Left lung (tissue), 10 donors: ENCODE measurements around the gene ATG9A. TPM values are rescaled to one million over a fixed set of nuclear protein-coding genes. Genes with fewer than 3 reads are reported as not detected.

Source experiments
- ATAC-seq: fragments of 200-7000 bp; cut with Tn5 transposase; one replicate; pipeline ENCODE4 v1.9.1; 2020; ENCODE audit warnings: moderate library complexity
- DNase-seq, 4 donors: peaks; one replicate each; pipeline ENCODE4 v3.0.0-alpha.2; 2013 to 2020
- H3K27ac ChIP-seq, 2 donors: fragments of 200-600 bp; sonication (generic) in 1 of 2; one replicate each; pipeline versions ENCODE4 v1.5.0 to v1.8.0; 2020 to 2021
- H3K27me3 ChIP-seq, 2 donors: fragments of 200-600 bp; sonication (generic) in 1 of 2; one replicate each; pipeline versions ENCODE4 v1.5.0 to v1.8.0; 2020 to 2021
- H3K36me3 ChIP-seq, 2 donors: fragments of 200-600 bp; sonication (generic) in 1 of 2; one replicate each; pipeline versions ENCODE4 v1.5.0 to v1.8.0; 2020 to 2021
- H3K4me1 ChIP-seq, 2 donors: fragments of 200-600 bp; one replicate each; pipeline ENCODE4 v1.8.0; 2021
- H3K4me3 ChIP-seq, 2 donors: fragments of 200-600 bp; sonication (generic) in 1 of 2; one replicate each; pipeline versions ENCODE4 v1.5.0 to v1.8.0; 2020 to 2021; ENCODE audit warnings: mild to moderate bottlenecking in 1 of 2
- H3K9me3 ChIP-seq, 2 donors: fragments of 200-600 bp; sonication (generic) in 1 of 2; one replicate each; pipeline versions ENCODE4 v1.5.0 to v1.8.0; 2020 to 2021
- intact Hi-C, 2 donors: fragments of 100-400 bp; cut with DNase I; formaldehyde crosslinking; loops; one replicate each; pipeline versions ENCODE4 v1.11.2 to v1.14.2; 2022
- polyA plus RNA-seq, 6 donors: library from polyadenylated mRNA; unstranded; fragments of 120-200 nt; gene quantifications; one replicate each; pipeline ENCODE4 v1.2.1, GENCODE V29; 2013; ENCODE audit not compliant: insufficient read length in 6 of 6
- total RNA-seq, 2 donors: library from RNA; stranded (reverse); fragmentation: NEBNext Ultra II Directional; extraction: Animal tissue kit (Norgen Biotek cat#: 25700); gene quantifications; one replicate each; pipeline ENCODE4 v1.2.1, GENCODE V29; 2021
- TF ChIP-seq, protein P1 (sequence below), 2 donors: fragments of 200-600 bp; sonication (generic) in 1 of 2; IDR thresholded peaks; one replicate each; pipeline versions ENCODE4 v1.5.0 to v1.8.0; 2021; ENCODE audit warnings: antibody characterized with exemption in 2 of 2
- donor health status: DM: no; HTN: yes; CAD: no.
- donor health status: DM: no; HTN: no; CAD: no.

ATG9A gene
- total and polyA plus RNA-seq, 8 donors, result 43.1 to 58.9 (median 48.7) TPM

DNA sequence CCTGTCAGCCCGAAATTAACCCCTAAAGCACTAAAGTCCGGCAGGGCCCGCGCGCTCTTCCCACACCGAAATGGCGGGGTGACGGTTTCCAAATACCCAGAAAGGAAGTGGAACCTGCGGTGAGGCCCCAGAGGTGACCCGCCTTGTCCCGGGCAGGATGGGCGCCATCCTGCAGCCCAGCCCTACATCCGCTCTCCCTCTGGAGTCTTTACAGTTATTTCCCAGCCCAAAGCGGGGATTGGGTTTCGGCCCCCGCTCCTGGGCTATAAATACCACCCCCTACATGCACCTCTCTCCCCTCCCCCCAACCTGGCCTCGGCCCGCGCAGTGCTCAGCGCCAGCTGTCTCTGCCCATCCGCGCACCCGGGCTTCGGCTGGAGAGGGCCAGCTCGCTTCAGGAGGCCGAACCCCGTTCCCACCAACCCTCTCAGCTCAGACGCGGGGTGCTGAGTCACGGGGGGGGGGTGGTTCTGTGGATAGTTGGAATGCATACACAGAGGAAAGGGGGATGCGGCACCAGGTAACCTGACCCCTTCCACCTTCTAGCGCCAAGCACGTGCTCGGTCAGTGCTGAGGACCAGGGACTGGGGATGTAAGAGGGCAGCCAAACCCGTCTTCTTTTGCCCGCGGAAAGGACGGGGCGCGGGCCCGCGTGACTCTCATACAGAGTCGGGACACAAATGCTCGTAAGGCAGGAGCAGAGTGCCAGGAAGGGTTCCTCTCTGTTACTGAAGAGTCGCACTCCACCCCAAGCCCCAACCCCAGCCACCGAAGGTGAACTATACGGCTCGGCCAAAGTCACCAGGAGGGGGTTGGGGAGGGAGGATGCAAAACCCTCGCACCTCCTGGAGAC, 23.7 kb upstream of the ATG9A start, which contains the start of gene TUBA4B:
Gene TUBA4B (plus strand): TSS at position 344 of the 853 bp plus-strand sequence. CDS start 165 bp downstream, at position 509.
- peaks cover 0 to 22% of the 10 kb centered on the region in 2 donors for H3K36me3 ChIP-seq
- H3K9me3 ChIP-seq, result no peaks in the 10 kb centered on the region
- TF ChIP-seq, protein P1, sequence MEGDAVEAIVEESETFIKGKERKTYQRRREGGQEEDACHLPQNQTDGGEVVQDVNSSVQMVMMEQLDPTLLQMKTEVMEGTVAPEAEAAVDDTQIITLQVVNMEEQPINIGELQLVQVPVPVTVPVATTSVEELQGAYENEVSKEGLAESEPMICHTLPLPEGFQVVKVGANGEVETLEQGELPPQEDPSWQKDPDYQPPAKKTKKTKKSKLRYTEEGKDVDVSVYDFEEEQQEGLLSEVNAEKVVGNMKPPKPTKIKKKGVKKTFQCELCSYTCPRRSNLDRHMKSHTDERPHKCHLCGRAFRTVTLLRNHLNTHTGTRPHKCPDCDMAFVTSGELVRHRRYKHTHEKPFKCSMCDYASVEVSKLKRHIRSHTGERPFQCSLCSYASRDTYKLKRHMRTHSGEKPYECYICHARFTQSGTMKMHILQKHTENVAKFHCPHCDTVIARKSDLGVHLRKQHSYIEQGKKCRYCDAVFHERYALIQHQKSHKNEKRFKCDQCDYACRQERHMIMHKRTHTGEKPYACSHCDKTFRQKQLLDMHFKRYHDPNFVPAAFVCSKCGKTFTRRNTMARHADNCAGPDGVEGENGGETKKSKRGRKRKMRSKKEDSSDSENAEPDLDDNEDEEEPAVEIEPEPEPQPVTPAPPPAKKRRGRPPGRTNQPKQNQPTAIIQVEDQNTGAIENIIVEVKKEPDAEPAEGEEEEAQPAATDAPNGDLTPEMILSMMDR (IDR thresholded peaks at IDR 0.05), result no peak
- intact Hi-C loops, result no loop called here
- DNase-seq (peak in 2 of 4 donors; percentile 52 to 88), ATAC-seq (peak; percentile 14)
- peaks cover 0 to 20% of the 10 kb centered on the region in 2 donors for H3K27me3 ChIP-seq
- H3K4me3 ChIP-seq, result peak within 1 kb of the TSS; percentile 54 to 69
- H3K27ac ChIP-seq, result peak within 1 kb of the TSS; percentile 79 to 97
- peaks cover 23 to 62% of the 10 kb centered on the region in 2 donors for H3K4me1 ChIP-seq

DNA sequence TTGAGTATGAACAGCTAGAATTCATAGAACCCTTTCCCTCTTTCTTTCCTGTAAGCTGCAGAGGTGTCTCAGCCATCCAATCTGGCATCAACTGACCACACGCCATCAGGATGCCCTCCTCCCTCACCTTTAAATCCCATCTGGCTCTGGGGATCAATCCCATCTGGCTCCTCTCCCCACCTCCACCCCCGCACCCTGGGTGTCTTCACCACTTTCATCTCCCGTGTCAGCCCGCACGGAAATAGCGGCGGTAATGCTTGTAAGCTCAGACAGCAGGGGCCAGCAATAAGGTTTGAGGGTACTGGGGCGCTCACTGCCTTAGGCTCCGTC, 23.1 kb upstream of the ATG9A start:
- Histone ChIP-seq H3K9me3 (no peaks in the 10 kb centered on the region), H3K4me3 (peak overlapping the region; percentile 54 to 69), H3K27me3 (peaks cover 0 to 14% of the 10 kb centered on the region in 2 donors), H3K4me1 (peaks cover 23 to 68% of the 10 kb centered on the region in 2 donors), H3K36me3 (peaks cover 0 to 28% of the 10 kb centered on the region in 2 donors), H3K27ac (peak overlapping the region; percentile 79 to 97)
- intact Hi-C loops, result no loop called here
- TF ChIP-seq, protein P1 (IDR thresholded peaks at IDR 0.05), result no peak
- ATAC-seq (no peak), DNase-seq (no peak)

DNA sequence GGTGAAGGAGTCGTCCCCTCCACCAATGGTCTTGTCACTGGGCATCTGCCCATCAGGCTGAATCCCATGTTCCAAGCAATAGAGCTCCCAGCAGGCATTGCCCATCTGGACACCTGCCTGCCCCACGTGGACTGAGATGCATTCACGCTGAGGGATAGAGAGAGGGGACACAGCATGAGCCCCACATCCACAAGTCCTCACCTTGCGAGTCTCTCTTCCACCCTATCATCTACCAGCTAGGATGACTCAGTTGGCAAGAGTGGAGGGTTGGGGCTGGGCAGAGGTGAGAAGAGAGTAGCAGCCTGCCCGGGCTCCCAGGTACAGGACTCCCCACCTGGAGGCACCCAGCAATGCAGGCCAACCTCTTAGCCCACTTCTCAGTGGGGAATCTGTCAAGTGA, 22.6 kb upstream of the ATG9A start:
- Histone ChIP-seq H3K4me3 (peak overlapping the region in 1 of 2 donors; percentile 69), H3K36me3 (peaks cover 0 to 32% of the 10 kb centered on the region in 2 donors), H3K27ac (peak overlapping the region in 1 of 2 donors; percentile 97), H3K9me3 (no peaks in the 10 kb centered on the region), H3K27me3 (peaks cover 0 to 9% of the 10 kb centered on the region in 2 donors), H3K4me1 (peaks cover 23 to 73% of the 10 kb centered on the region in 2 donors)
- intact Hi-C loops, result no loop called here
- TF ChIP-seq, protein P1 (IDR thresholded peaks at IDR 0.05), result no peak
- DNase-seq, result peak in 1 of 4 donors; percentile 36
- ATAC-seq, result no peak

DNA sequence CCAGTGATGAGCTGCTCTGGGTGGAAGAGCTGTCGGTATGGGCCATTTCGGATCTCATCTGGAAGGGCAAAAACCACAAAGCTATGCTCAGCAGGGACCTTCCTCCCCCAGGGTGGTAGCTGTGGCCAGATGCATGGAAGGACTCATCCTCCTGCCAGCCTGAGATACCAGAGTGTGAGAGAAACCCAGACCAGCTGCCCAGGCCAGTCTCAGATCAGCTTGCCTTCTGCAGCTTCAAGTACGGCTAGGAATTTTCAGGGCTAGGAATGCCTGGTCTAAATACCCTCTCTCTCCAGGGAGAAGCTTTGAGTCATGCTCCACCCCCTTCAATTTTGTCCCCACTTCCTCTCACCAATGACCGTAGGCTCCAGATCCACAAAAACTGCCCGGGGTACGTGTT, 22.2 kb upstream of the ATG9A start:
- intact Hi-C loops, result no loop called here

More for the DNA sequence above, 22.2 kb upstream of the ATG9A start:
- no peak for ATAC-seq
- Histone ChIP-seq H3K4me1 (peaks cover 23 to 77% of the 10 kb centered on the region in 2 donors), H3K27me3 (peaks cover 0 to 7% of the 10 kb centered on the region in 2 donors), H3K36me3 (peaks cover 0 to 36% of the 10 kb centered on the region in 2 donors), H3K9me3 (no peaks in the 10 kb centered on the region), H3K4me3 (peak overlapping the region in 1 of 2 donors; percentile 69), H3K27ac (peak overlapping the region in 1 of 2 donors; percentile 97)
- no peak for DNase-seq
- TF ChIP-seq, protein P1 (IDR thresholded peaks at IDR 0.05), result no peak
